GM18508 (cell line): Measurements from ENCODE around the gene CSF1R.

Experiments
- ATAC-seq: cut with Tn5 transposase; IDR thresholded peaks from one replicate; pipeline ENCODE4 v1.9.1; 2021; ENCODE audit warnings: moderate number of reproducible peaks; ENCODE audit not compliant: insufficient read depth, unreplicated experiment

The CSF1R gene

DNA sequence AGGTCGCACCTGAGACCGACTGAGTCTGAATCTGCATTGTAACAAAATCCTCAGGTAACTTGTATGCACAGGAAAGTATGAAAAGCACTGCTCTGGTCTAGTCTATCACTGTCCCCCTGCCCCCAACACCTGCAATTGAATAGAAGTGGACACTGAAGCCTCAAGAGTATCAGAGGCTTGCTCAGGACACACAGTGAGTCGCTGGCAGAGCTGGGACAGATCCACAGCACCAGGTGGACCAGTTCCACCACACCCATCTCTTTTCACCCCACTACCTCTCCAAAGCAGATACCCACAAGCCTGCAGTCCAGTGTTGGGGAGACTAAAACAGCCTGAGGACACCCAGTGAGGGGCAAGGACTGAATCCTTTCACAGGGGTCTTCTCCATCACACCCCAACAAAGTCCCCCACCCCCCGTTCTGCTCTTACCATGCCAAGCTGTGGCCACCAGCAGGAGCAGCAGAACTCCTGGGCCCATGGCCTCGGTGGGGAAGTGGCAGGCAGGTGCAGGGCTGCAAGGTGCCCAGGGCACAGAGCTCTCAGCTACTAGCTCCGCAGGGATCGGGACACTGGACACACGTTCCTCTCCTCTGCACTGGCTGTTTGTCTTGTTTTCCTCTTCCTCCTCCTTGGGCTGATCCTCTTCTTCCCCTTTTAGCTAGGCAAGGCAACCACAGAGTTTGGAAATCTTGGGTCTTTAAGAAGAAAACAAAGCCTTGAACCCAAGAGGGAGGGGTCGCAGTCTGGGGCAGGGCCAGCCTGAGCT lies at the start of gene CSF1R:
Gene CSF1R, minus strand, starts transcription at position 605 of the 766 bp plus-strand sequence. Its CDS starts 127 bp downstream, at position 478.
- no peak for ATAC-seq

GRCh38 chr5:150135557-150136304 lies 49.4 kb upstream of the CSF1R start:
- no peak for ATAC-seq

DNA sequence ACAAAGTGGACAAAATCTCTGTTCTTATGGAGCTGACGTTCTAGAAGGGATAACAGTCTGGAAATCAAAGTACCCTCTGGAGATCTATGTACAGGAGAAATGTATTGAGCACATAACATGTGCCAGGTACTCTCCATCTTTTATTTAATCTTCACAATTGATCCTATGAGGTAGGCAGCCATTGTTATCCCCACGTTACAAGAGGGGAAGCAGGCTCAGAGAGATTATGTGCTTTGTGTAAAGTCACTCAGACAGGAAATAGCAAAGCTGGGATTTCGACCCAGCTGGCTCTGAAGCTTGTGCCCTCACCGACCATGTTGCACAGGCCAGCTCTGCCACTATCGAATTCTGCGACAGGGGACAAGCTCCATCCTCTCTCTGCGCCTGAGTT lies 47.8 kb upstream of the CSF1R start:
- no peak for ATAC-seq

- ATAC-seq: no peak
Measured at GRCh38 chr5:150133581-150134197, 47.3 kb upstream of the CSF1R start.

DNA sequence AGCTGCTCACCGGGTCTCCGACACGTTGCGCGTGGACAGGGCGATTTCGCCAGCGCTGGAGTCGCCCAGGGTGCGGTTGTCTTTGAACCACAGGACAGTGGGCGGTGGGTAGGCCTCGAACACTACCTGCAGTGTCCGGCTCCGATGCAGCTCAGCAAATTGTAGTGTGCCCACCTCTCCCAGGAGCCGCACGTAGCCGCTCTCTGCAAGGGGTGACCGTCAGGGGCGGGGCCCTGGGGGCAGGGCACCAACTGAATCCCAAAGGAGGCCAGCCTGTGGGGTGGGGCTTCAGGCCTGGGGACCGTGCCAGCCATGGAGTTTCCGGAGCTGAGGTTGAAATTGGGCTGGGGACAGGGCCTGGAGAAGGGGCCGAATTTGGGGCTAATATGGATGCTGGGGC lies 46.4 kb upstream of the CSF1R start:
- no peak for ATAC-seq

DNA sequence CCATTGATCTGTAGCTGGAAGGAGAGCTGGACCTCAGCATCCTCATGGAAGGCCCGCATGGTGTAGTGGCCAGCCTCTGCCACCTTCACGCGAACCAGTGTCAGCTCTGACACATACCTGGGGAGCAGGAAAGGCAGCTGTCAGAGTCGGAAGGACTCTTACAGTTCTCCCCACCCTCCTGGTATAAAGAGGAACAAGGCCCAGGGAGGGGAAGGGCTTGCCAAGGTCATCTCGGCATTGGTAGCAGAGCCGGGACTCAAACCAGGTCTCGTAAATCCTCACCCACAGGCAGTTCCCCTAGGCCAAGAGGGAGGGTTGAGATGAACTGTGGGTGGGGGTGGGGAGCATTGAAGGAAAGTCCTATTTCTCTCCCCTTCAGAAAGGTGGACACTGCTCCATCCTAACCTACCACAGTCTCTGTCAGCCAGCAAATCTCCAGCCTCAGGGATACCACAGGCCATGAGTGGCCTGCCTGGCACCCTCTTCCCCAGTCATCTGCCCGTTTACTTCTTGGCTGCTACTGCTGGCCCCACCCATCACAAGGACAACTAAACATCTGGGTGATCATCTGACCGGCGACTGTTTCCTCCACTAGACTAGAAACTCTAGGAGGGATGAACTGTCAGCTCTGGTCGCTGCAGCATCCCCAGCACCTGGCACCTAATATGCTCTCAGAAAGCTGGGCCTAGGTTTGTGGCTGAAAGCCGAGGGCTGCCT lies 45.8 kb upstream of the CSF1R start:
- no peak for ATAC-seq

GRCh38 chr5:150131461-150131860 lies 45.1 kb upstream of the CSF1R start:
- ATAC-seq: no peak

DNA sequence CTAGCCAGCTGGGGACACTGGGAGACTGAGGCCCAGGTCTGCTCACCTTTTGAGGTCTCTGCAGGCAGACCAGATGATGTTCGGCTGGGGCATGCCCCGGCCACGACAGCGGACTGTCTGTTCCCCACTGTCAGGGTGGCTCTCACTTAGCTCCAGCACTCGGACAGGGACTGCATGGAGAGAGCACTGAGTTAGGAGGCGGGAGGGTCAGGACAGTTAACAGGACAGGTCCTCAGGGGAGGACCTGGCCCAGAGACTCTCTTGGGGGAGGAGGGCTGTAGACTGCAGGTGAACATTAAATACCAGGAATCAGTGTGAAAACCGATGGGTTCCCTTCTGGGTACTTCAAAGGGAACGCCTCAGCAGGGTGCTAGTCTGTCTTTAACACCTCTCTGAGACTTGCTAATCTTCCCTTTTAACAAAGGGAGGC lies 44.2 kb upstream of the CSF1R start:
- no peak for ATAC-seq

DNA sequence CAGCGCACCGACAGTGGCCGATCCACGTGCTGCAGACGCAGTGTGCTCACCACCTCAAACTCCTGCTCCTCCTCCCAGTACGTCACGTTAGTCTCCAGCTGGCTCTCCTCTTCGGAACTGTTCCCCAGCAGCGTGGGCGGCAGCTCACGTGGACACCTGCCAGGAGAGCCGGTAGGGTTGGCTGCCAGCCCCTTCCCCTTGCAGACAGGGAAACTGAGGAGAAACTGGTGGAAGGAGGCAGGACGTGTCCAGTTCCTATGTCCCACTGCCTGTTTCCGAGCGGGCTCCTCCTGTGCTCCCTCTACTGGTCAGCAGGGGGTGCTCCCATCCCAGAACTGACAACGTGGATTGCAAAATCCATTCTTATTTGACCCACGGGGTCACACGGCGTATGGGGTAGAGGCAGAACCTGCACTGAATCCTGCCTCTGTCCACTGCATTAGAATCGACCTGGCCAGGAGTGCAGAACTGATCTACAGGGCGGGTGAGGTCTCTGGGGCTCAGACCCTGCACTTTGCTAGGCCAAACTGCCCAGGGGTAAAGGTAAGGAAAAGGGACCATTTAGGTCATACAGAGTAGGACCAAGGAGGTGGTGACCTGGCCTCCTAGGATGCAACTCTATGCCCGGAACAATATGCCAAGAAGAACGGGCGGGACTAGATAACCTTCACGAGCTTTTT lies 43.6 kb upstream of the CSF1R start:
- no peak for ATAC-seq

DNA sequence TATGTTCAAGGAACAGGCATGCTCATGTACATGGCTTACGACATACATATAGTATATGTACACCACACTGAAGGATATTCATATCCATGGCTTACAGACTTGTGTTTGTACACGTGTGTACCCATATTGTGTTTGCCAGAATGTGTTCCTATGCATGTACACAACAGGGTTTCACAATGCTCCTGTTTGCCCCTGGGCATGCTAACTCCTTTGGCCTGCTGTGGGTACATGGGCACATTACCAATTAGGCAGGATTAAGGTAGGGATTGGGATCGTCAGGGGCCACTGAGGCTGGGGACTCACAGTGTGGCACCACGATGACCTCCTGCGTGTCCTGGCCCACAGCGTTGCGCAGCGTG lies 43.1 kb upstream of the CSF1R start:
- no peak for ATAC-seq

DNA sequence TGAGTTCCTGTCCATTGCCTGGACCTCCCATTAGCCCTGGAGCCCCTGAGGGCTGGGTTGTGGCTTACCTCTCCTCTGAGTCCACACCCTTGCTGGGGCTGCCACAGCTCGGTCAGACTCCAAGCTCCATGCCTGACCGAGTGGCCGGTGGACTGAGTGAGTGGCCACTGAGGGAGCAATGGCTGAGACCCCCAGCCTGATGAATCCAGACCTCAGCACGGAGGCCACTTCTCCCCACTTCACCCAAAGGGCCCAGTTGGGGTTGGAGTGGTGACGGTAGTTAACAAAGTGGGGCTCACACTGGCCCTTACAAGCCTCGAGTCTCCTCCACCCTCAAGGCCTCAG lies 40.5 kb upstream of the CSF1R start:
- no peak for ATAC-seq

DNA sequence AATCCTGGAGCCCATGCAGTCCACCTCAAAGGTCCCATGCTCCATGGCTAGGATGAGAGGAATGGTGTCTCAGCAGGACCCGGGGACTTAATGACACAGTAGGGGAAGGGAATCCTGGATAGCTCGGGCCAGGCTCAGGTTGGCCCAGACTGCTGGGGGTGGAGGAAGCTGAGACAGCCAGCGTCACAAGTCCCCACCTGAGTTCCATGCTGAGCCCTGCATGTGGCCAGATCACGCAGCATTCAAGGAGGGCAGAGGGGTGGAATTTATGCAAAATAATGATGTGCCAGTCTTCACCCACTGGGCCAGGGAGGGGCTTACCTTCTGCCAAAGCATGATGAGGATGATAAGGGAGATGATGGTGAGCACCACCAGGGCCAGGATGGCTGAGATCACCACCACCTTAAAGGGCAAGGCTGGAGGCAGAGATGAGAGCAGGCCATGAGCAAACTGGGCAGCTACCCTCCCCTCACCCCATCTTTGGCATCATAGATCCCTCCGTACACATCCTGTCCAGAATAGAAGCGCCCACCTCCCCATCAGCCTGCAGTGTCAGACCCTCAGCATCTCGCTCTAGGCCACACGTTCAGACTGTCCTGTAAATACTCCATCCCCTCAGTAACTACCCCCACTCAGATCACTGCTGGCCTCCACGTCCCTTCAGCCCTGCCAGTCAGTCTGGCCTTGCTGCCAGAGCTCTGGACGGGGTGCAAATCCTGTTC lies 40.0 kb upstream of the CSF1R start:
- no peak for ATAC-seq

DNA sequence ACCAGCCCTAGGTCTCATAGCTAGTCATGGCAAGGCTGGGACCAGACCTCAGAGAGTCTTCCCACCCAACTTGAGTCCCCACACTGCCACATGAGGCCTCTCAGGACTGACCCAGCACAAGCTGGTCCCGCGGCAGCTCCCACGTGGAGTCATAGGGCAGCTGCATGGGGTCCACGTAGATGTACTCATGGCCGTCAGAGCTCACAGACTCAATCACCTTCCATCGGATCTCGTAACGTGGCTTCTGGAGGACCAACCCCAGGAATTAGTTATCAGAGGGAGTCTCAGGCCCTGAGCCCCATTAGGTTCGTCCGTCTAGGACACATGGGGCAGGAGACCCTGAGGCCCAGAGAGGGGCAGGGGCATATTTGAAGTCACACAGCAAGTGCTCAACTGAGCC lies 39.0 kb upstream of the CSF1R start:
- ATAC-seq: no peak

- no peak for ATAC-seq
Measured at GRCh38 chr5:150124596-150124995, 38.2 kb upstream of the CSF1R start.

DNA sequence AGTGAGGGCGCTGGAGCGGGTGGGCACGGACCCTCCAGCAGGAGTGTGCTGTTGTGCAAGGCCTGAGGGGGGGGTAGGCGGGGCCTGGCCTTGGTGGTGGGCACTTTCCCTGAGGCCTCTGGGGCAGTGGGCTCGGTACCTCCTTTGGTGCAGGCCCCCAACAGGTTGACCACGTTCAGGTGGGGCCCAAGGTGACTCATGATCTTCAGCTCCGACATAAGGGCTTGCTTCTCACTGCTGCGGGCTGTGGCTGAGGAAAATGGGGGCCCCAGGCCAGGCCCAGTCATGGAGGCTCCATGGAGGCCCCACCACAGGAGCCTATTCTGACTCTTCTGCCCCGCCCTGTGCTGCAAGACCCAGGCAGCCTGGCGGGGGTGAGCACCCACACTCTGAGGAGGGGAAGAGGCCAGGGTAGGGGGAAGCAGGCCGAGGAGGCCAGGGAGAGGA lies 37.8 kb upstream of the CSF1R start:
- ATAC-seq: no peak

DNA sequence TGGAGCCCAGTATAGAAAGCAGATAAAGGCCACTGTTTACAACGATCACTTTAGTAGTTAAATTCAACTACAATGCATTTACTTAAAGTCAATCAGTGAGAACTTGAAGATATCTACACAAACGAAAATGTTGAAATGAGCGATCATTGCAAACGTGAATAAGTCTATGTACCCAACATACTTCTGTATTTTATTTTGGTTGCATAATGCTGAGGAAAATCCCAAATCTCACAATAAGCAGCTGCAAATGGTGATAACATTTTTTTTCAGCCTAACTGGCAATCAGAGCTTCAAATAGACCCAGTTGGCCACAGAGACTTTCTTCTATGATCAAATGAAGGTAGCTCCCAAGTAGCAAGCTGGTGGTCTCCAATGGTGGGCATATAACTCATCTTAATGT lies 37.2 kb upstream of the CSF1R start:
- no peak for ATAC-seq

- no peak for ATAC-seq
Measured at GRCh38 chr5:150122536-150123481, 36.5 kb upstream of the CSF1R start.

GRCh38 chr5:150122158-150122510 lies 35.8 kb upstream of the CSF1R start:
- no peak for ATAC-seq
